Measurements from ENCODE around the gene TMEM204.

The TMEM204 gene

GRCh38 chr16:1499756-1500464 is 33.6 kb upstream of the TMEM204 start:
- no peak for DNase-seq

DNA sequence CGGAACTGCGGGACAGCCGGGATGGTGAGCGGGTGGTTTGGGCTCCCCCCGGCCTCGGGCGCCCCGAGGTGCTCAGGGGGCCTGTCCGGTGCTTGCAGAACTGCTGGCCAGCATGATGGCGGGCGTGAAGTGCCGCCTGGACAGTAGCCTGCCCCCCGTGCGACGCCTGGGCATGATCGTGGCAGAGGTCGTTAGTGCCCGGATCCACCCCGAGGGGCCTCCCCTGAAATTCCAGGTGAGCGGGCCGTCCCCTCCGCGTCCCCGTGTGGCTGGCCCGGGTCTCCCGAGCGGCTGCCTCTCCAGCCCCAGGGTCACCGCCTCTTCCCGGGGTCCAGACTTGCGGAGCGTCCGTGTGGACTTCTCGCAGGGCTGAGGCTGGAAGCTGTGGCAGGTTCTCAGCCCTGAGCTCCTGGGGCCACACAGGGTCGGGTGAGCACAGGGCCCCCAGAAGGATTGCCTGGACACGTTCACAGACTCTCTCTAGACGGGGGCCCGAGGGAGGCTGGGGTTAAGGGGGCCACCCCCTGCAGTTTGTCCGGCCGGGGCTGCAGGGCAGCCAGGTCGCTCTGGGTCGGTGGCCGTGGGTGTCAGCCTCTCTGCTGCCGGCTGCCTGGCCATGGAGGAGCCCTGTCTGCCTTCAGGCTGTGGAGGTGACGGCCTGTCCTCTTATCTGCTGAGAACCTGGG is 32.9 kb upstream of the TMEM204 start:
- DNase-seq: no peak

GRCh38 chr16:1501630-1502029 is 31.8 kb upstream of the TMEM204 start:
- no peak for DNase-seq

- DNase-seq: no peak
Measured at GRCh38 chr16:1502092-1503004, 31.1 kb upstream of the TMEM204 start.

GRCh38 chr16:1503110-1503955 is 30.1 kb upstream of the TMEM204 start:
- DNase-seq: no peak

DNA sequence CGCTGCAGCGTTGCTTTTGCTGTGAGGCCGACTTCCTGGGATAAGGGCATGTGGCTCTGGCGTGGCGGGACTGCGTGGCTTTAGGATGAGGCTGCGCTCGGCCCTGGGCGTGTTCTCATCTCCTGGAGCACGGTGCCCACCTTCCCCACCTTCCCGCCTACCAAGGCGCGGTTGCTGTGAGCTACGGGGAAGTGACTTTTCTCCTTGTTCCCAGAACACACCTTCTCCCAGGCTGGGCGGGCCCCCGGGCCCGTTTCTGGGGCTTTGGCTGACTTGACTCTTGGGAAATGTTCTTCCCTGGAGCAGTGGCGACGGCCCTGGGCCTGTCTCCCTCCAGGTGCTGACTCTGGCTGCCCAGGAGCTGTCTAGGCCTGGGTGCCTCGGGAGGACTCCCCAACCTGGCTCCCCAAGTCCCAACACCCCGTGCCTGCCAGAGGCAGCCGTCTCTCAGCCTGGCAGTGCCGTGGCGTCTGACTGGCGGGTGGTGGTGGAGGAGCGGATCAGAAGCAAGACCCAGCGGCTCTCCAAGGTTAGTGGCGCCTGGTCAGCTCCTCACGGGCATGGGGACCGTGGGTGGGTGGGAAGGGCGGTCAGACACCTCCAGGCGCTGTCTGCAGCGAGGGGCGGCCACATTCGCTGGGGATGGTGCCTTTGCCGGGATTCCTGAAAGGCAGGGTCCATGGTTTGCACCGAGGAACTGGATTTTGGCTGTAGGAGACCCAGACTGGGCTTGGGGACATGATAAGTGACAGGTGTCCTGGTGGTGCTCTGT is 28.2 kb upstream of the TMEM204 start:
- DNase-seq: no peak

DNA sequence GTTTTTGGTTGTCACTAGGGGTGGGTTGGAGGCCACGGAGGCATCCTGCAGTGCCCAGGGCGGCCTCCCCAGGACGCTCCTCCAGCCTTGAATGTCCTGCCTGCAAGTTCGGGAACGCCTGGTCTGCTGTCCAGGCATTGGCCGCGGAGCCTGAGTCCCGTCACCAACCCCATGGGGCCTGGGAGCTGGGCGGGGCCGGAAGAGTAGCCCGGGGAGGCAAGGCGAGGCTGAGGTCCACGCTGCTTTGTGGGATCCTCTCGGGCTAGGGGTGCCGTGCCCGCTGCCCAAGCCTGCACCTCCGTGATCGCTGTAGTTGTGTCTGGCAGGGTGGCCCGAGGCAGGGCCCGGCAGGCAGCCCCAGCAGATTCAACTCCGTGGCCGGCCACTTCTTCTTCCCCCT is 27.6 kb upstream of the TMEM204 start:
- DNase-seq: no peak

DNA sequence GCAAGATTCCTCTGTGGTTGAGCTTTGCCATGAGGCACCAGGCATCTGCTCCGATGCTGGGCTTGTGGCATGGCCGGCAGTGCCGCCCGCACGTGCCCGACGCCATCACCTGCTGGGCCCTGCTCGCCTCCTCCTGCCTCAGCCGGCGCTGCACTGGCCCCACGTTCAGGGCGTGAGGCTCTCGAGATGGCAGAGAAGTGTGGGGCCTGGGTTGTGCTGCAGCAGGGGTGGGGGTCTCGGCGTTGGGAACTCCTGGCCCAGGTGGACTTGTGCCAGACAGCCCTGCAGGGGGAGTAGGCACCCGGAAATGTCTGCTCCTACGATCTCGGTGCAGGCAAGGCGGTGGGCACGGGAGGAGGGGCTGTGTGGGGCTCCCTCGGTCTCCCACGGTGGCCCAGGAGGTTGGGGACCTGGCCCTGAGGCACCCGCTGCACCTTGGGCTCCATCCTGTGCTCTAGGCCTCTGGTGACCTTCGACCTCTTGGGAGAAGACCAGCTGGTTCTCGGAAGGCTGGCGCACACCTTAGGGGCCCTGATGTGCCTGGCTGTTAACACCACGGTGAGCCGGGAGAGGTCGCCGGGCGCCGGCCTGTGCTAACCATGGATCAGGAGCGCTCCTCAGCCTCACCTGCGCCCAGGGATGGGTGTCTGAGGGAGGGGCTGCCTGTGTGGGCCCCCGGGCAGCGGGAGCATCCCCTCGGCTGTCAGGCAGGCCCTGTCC is 26.8 kb upstream of the TMEM204 start:
- DNase-seq: no peak

GRCh38 chr16:1508494-1509187 is 24.8 kb upstream of the TMEM204 start:
- no peak for DNase-seq

DNA sequence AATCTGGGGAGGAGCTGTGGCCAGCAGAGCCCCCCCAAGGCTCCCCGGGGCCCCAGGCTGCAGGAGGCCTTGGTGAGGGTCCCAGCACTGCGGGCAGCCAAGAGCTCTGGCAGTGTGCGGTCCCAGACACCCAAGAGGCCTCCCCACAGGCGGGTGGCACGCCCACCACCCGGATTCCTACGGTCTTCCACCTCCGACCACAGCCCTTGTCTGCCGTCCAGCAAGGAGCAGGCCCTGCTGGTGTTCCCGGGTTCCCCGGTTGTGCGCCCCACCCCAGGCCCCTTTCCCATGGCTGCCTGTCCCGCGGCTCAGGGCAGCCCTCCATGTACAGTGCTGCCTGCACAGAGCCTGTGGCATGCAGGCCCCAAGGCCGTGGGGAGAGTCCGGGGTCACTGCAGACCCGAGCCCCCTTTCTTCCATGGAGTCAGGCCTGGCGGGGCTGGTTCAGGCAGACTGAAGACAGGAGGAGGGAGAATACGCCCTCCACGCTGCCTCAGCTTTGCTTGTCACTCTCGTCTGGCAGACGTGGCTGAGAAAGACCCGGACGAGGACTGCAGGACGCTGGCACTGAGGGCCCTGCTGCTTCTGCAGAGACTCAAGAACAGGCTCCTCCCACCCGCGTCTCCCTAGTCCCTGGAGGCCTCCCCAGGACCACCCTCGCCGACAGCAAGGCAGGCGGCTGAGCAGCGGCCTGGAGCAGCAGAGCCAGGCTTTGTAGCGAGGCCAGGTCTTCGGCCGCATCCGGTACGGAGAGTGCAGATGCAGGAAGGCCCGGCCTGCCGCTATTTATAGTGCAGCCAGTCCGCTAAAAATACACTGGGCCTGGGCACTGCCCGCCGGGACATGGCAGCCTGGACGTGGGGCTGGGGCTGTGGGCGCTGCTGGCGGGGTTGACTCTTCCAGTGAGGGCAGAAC is 23.9 kb upstream of the TMEM204 start:
- no peak for DNase-seq

GRCh38 chr16:1510272-1510671 is 23.2 kb upstream of the TMEM204 start:
- no peak for DNase-seq

DNA sequence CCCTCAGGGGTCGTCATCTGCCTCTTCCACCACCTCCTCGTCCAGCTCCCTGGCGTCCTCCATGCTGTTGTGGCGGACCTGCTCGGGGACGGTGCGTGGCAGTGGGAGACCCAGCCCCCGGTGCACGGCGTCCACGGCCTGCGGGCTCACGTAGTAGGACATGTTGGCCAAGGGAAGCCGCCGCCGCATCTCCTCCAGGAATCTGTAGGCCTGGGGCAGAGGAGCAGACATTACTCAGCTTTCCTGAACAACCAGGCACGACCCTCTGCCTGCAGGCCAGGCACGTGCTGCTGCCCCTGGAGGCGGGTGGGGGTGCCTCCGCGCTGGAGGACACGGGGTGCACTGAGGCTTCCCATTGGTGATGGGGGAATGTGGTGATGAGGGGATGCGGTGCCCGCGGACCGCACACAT is 22.5 kb upstream of the TMEM204 start:
- no peak for DNase-seq

- no peak for DNase-seq
Measured at GRCh38 chr16:1511662-1512569, 21.6 kb upstream of the TMEM204 start.

DNA sequence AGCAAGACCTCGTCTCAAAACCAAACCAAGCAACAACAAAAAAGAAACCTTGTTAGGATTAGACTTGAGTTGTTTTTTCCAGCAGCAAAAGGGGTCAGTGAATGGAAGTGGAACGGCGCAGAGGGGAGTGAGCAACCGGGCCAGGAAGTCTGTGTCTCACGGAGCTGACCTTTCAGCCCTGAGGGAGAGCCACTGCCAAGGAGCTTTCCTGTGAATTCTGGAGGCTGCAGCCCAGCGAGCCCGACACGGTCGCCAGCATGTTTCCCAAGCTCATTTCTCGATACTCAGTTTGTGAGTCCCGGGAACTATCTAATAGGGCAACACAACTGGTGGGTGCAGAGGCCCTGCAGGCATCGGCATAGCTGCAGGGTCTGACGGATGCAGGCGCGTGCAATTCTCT is 20.7 kb upstream of the TMEM204 start:
- no peak for DNase-seq

DNA sequence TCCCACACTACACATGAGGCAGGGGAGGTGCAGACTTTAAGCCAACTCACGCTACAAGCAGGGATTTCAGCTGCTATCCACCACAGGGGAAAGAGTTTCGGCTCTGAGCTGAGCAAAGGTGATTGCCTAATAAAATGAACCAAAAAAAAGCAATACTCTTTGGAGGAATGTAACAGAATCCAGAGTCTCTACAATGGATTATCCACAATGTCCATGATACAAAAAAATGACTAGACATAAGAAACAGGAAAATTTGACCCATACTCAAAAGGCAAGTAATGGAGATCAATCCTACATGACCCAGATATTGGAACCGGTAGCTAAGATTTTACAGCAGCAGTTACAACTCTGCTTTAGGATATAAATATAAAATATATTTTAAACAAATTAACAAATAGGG is 19.0 kb upstream of the TMEM204 start:
- no peak for DNase-seq

GRCh38 chr16:1518626-1519135 is 14.8 kb upstream of the TMEM204 start:
- DNase-seq: no peak

- no peak for DNase-seq
Measured at GRCh38 chr16:1519831-1520230, 13.6 kb upstream of the TMEM204 start.

GRCh38 chr16:1520461-1520860 is 13.0 kb upstream of the TMEM204 start:
- no peak for DNase-seq
